Peyer's patch (tissue), 4 donors: ENCODE data around the gene CREBBP. TPM values are rescaled to one million over a fixed set of nuclear protein-coding genes. Genes with fewer than 3 reads are reported as not detected.

ENCODE experiments used
- DNase-seq, 3 donors: peaks; one replicate each; pipeline ENCODE4 v3.0.0-alpha.2; 2017 to 2019
- H3K27ac ChIP-seq, 4 donors: fragments of 200-600 bp; sonication (generic); one replicate each; pipeline ENCODE4 v1.5.1; 2016 to 2019
- H3K27me3 ChIP-seq, 2 donors: fragments of 200-600 bp; sonication (generic); one replicate each; pipeline ENCODE4 v1.5.1; 2019
- H3K36me3 ChIP-seq, 3 donors: fragments of 200-600 bp; sonication (generic); one replicate each; pipeline ENCODE4 v1.5.1; 2016 to 2019
- H3K4me1 ChIP-seq, 4 donors: fragments of 200-600 bp; sonication (generic); one replicate each; pipeline ENCODE4 v1.5.1; 2016 to 2019
- H3K4me3 ChIP-seq, 4 donors: fragments of 200-600 bp; sonication (generic); 1 replicate in 3 of 4; 2 replicates in 1 of 4; pipeline ENCODE4 v1.5.1; 2016 to 2019; ENCODE audit warnings: mild to moderate bottlenecking in 1 of 4
- H3K9me3 ChIP-seq, 4 donors: fragments of 200-600 bp; sonication (generic); one replicate each; pipeline ENCODE4 v1.5.1; 2016 to 2019; ENCODE audit warnings: mild to moderate bottlenecking in 1 of 4
- CTCF ChIP-seq, 6 experiments: fragments of 450-650 bp in 4 of 6; fragments of 200-600 bp in 2 of 6; sonication (generic) in 1 of 6; IDR thresholded peaks; one replicate each; pipeline ENCODE4 v1.5.1; 2017 to 2019; ENCODE audit warnings: antibody characterized with exemption in 6 of 6, mild to moderate bottlenecking in 3 of 6, moderate library complexity in 1 of 6
- POLR2A ChIP-seq, 2 donors: fragments of 450-650 bp; IDR thresholded peaks; one replicate each; pipeline ENCODE4 v1.5.1; 2017; ENCODE audit warnings: antibody characterized with exemption in 2 of 2, mild to moderate bottlenecking in 2 of 2, moderate library complexity in 2 of 2
- total RNA-seq, 4 donors: library from RNA; depleted of rRNA; stranded (reverse); fragments of >200 nt; gene quantifications; one replicate each; pipeline ENCODE4 v1.1.0, GENCODE V29; 2016

Gene CREBBP
- total RNA-seq, 4 donors from 2014 or later: 84.2 to 238 (median 140) TPM

- H3K36me3 ChIP-seq: peaks cover 0 to 95% (median 0%) of the 10 kb centered on the region in 3 donors
- H3K9me3 ChIP-seq: no peaks in the 10 kb centered on the region
- H3K27me3 ChIP-seq: no peaks in the 10 kb centered on the region
- peak in 2 of 3 donors; percentile 25 to 46 for DNase-seq
- TF ChIP-seq CTCF (IDR thresholded peaks at IDR 0.05) (no peak), POLR2A (IDR thresholded peaks at IDR 0.05) (no peak)
- H3K27ac ChIP-seq: no peak overlapping the region
- H3K4me3 ChIP-seq: no peak overlapping the region
- no peaks in the 10 kb centered on the region for H3K4me1 ChIP-seq
These were observed 149.2 kb downstream of the CREBBP start for GRCh38 chr16:3731126-3731935.

GRCh38 chr16:3730161-3731125, 150.1 kb downstream of the CREBBP start:
- peaks cover 0 to 90% (median 0%) of the 10 kb centered on the region in 3 donors for H3K36me3 ChIP-seq
- DNase-seq: peak in 2 of 3 donors; percentile 32 to 36
- TF ChIP-seq POLR2A (IDR thresholded peaks at IDR 0.05) (no peak), CTCF (IDR thresholded peaks at IDR 0.05) (no peak)
- H3K4me3 ChIP-seq: no peak overlapping the region
- H3K27me3 ChIP-seq: no peaks in the 10 kb centered on the region
- no peak overlapping the region for H3K27ac ChIP-seq
- no peaks in the 10 kb centered on the region for H3K9me3 ChIP-seq
- no peaks in the 10 kb centered on the region for H3K4me1 ChIP-seq

- Histone ChIP-seq H3K9me3 (no peaks in the 10 kb centered on the region), H3K27me3 (no peaks in the 10 kb centered on the region), H3K4me3 (no peak overlapping the region), H3K36me3 (peaks cover 0 to 80% (median 0%) of the 10 kb centered on the region in 3 donors), H3K27ac (no peak overlapping the region), H3K4me1 (no peaks in the 10 kb centered on the region)
- peak in 2 of 3 donors; percentile 42 to 43 for DNase-seq
- TF ChIP-seq POLR2A (IDR thresholded peaks at IDR 0.05) (no peak), CTCF (IDR thresholded peaks at IDR 0.05) (no peak)
These were observed 151.1 kb downstream of the CREBBP start for GRCh38 chr16:3729161-3730112.

GRCh38 chr16:3728424-3729160, 151.9 kb downstream of the CREBBP start:
- Histone ChIP-seq H3K36me3 (peaks cover 0 to 73% (median 0%) of the 10 kb centered on the region in 3 donors), H3K27me3 (no peaks in the 10 kb centered on the region), H3K9me3 (no peaks in the 10 kb centered on the region), H3K4me3 (no peak overlapping the region), H3K27ac (no peak overlapping the region), H3K4me1 (no peaks in the 10 kb centered on the region)
- DNase-seq: peak in 1 of 3 donors; percentile 40
- no peak for TF ChIP-seq CTCF (IDR thresholded peaks at IDR 0.05)
- TF ChIP-seq POLR2A (IDR thresholded peaks at IDR 0.05): no peak
